SIG-M5 treated with dmso at 0.1 percent for 504 hours (cell line): ENCODE data around the gene PGM5.
A peak's percentile ranks its signal among the peaks of the same experiment; 100 is the strongest.

ENCODE experiments used
- DNase-seq: peaks from one replicate; lab custom pipeline; 2025; ENCODE audit not compliant: unreplicated experiment; lab: John Stamatoyannopoulos, UW

PGM5 gene

GRCh38 chr9:68493958-68494577, 137.7 kb downstream of the PGM5 start:
- DNase-seq = no peak

- no peak for DNase-seq
These were observed 138.8 kb downstream of the PGM5 start for GRCh38 chr9:68495247-68495646.

GRCh38 chr9:68496356-68496755, 139.9 kb downstream of the PGM5 start:
- DNase-seq = no peak

- no peak for DNase-seq
These were observed 141.2 kb downstream of the PGM5 start for GRCh38 chr9:68497629-68498028.

GRCh38 chr9:68498816-68499215, 142.4 kb downstream of the PGM5 start:
- DNase-seq = no peak

- peak; percentile 32 for DNase-seq
These were observed 144.3 kb downstream of the PGM5 start for GRCh38 chr9:68500457-68501381.

GRCh38 chr9:68502279-68502678, 145.9 kb downstream of the PGM5 start:
- DNase-seq = no peak

GRCh38 chr9:68505681-68506409, 149.4 kb downstream of the PGM5 start:
- peak; percentile 30 for DNase-seq

- DNase-seq = no peak
These were observed 150.1 kb downstream of the PGM5 start for GRCh38 chr9:68506551-68506950.

GRCh38 chr9:68507130-68507805, 150.9 kb downstream of the PGM5 start:
- DNase-seq = peak; percentile 44

- DNase-seq = no peak
These were observed 151.4 kb downstream of the PGM5 start for GRCh38 chr9:68507806-68508145.

GRCh38 chr9:68508547-68508946, 152.1 kb downstream of the PGM5 start:
- DNase-seq = no peak

- no peak for DNase-seq
These were observed 153.3 kb downstream of the PGM5 start for GRCh38 chr9:68509689-68510088.

GRCh38 chr9:68513385-68513784, 157.0 kb downstream of the PGM5 start:
- DNase-seq = no peak

GRCh38 chr9:68513981-68514380, 157.6 kb downstream of the PGM5 start:
- DNase-seq = no peak

- DNase-seq = peak; percentile 51
These were observed 159.1 kb downstream of the PGM5 start for GRCh38 chr9:68515326-68516017.

GRCh38 chr9:68522131-68522530, 165.7 kb downstream of the PGM5 start:
- DNase-seq = peak; percentile 94

- no peak for DNase-seq
These were observed 166.5 kb downstream of the PGM5 start for GRCh38 chr9:68522954-68523353.

GRCh38 chr9:68523367-68523936, 167.0 kb downstream of the PGM5 start:
- no peak for DNase-seq

GRCh38 chr9:68530618-68531017, 174.2 kb downstream of the PGM5 start:
- no peak for DNase-seq
